Upper lobe of left lung (tissue), 4 donors: Measurements from ENCODE around the gene HLA-G.

Experiments used
- EP300 ChIP-seq, 4 donors: sonication (generic); formaldehyde crosslinking; IDR thresholded peaks; one replicate each; pipeline ENCODE4 v1.5.1; 2017; ENCODE audit warnings: antibody characterized with exemption in 4 of 4, control low read depth in 2 of 4
- POLR2A ChIP-seq, 4 donors: fragments of 450-650 bp; IDR thresholded peaks; one replicate each; pipeline ENCODE4 v1.5.1; 2016 to 2017; ENCODE audit warnings: antibody characterized with exemption in 4 of 4, mild to moderate bottlenecking in 2 of 4
- TF ChIP-seq, protein P1 (sequence below), 6 experiments: fragments of 450-650 bp in 4 of 6; fragments of 200-600 bp in 2 of 6; sonication (generic) in 2 of 6; IDR thresholded peaks; one replicate each; pipeline ENCODE4 v1.5.1; 2016 to 2019; ENCODE audit warnings: antibody characterized with exemption in 6 of 6

DNA sequence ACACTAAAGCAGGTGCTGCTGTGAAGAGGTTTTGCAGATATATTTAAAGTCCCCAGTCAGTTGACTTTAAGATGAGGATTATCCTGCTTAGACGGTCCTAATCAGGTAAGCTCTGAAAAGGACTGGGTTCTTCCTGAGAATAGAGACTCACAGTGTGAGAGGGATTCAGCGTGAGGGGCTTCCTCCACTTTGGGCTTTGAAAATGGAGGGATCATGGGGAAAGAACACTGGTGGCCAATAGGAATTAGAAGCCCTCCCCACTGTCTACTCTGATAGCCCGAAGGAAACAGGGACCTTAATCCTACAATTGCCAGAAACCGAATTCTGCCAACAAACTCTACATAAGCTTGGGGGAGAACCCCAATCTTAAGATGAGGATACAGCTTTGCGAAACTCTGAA, 29.7 kb upstream of the HLA-G start:
- TF ChIP-seq POLR2A (IDR thresholded peaks at IDR 0.05) (no peak), EP300 (IDR thresholded peaks at IDR 0.05) (no peak)
- TF ChIP-seq, protein P1, sequence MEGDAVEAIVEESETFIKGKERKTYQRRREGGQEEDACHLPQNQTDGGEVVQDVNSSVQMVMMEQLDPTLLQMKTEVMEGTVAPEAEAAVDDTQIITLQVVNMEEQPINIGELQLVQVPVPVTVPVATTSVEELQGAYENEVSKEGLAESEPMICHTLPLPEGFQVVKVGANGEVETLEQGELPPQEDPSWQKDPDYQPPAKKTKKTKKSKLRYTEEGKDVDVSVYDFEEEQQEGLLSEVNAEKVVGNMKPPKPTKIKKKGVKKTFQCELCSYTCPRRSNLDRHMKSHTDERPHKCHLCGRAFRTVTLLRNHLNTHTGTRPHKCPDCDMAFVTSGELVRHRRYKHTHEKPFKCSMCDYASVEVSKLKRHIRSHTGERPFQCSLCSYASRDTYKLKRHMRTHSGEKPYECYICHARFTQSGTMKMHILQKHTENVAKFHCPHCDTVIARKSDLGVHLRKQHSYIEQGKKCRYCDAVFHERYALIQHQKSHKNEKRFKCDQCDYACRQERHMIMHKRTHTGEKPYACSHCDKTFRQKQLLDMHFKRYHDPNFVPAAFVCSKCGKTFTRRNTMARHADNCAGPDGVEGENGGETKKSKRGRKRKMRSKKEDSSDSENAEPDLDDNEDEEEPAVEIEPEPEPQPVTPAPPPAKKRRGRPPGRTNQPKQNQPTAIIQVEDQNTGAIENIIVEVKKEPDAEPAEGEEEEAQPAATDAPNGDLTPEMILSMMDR (IDR thresholded peaks at IDR 0.05) = no peak
